GM10847 (cell line): ENCODE results near the gene GHR.

Experiments
- POLR2A ChIP-seq: IDR thresholded peaks from 2 replicates; pipeline ENCODE4 v1.6.1; 2011; ENCODE audit not compliant: insufficient read length; ENCODE audit errors: extremely low read depth

GHR gene

GRCh38 chr5:42495914-42496313 lies 72.7 kb downstream of the GHR start:
- no peak for TF ChIP-seq POLR2A

GRCh38 chr5:42496397-42497156 lies 73.3 kb downstream of the GHR start:
- TF ChIP-seq POLR2A = no peak

- TF ChIP-seq POLR2A = no peak
Measured at GRCh38 chr5:42498000-42498399, 74.8 kb downstream of the GHR start.

- TF ChIP-seq POLR2A = no peak
Measured at GRCh38 chr5:42499016-42499415, 75.8 kb downstream of the GHR start.

- TF ChIP-seq POLR2A = no peak
Measured at GRCh38 chr5:42500003-42500599, 76.9 kb downstream of the GHR start.

GRCh38 chr5:42502613-42503470 lies 79.6 kb downstream of the GHR start:
- no peak for TF ChIP-seq POLR2A

GRCh38 chr5:42506662-42507061 lies 83.4 kb downstream of the GHR start:
- no peak for TF ChIP-seq POLR2A

GRCh38 chr5:42507451-42508097 lies 84.3 kb downstream of the GHR start:
- TF ChIP-seq POLR2A = no peak

- TF ChIP-seq POLR2A = no peak
Measured at GRCh38 chr5:42513246-42513645, 90.0 kb downstream of the GHR start.

GRCh38 chr5:42514754-42515153 lies 91.5 kb downstream of the GHR start:
- TF ChIP-seq POLR2A = no peak

GRCh38 chr5:42515504-42515903 lies 92.3 kb downstream of the GHR start:
- no peak for TF ChIP-seq POLR2A

GRCh38 chr5:42516282-42517042 lies 93.2 kb downstream of the GHR start:
- no peak for TF ChIP-seq POLR2A

- no peak for TF ChIP-seq POLR2A
Measured at GRCh38 chr5:42517164-42517563, 93.9 kb downstream of the GHR start.

- TF ChIP-seq POLR2A = no peak
Measured at GRCh38 chr5:42518595-42519221, 95.5 kb downstream of the GHR start.
